Measurements from ENCODE around the gene SYTL2. TPM values are rescaled to one million over a fixed set of nuclear protein-coding genes. Genes with fewer than 3 reads are reported as not detected.
A peak's percentile ranks its signal among the peaks of the same experiment; 100 is the strongest.
"Not testable (repeated sequence)": the region's sequence is repeated elsewhere in the genome, so short reads cannot be mapped to it uniquely, and the experiment has no call there.

SYTL2 gene
- total and polyA plus RNA-seq, 4 donors: 29.2 to 57.4 (median 48.5) TPM

DNA sequence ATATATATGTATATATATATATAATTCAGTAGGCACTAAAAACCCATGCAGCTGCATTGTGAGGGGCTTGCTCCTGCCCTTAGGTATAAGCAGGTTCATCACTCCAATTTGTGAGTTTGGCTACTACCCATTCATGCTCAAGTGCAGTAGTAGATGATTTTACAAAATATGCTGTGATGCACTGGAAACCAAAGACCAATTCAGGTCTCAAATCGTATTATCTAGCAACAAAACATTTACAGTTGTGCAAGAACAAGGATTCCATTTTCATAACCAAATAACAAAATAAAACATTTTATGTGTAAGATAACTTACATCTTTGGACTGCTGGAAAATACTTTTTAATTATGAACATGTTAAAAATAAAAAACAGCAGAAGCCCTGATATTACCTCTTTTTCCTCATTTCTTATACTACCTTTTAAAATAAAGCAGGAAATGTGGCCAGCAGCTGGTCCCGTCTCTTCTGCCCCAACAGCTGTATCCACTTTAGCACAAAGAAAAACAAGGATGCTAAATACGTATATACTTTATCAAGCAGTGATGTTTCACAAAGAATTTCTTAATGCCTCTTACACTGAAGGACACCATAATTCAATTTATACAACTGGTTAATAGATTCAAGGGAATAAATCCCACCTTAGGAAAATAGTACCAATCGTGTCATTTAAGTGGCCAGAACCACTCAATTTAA lies 148.8 kb downstream of the SYTL2 start:
- WGBS, 2 donors: 2 to 3% methylated on average over 4 of the region's 4 CpGs

GRCh38 chr11:85658180-85658579 lies 152.8 kb downstream of the SYTL2 start:
- intact Hi-C loops (cut with DNase I): no loop called here
- Histone ChIP-seq H3K9me3 (ENCODE audit: control insufficient read depth, low read length) (no peaks in the 10 kb centered on the region), H3K4me1 (ENCODE audit: control insufficient read depth in 1 of 2, insufficient read depth in 2 of 2, low read length in 2 of 2) (no peaks in the 10 kb centered on the region), H3K36me3 (ENCODE audit: control insufficient read depth in 1 of 2, insufficient read depth in 2 of 2, low read length in 1 of 2) (no peaks in the 10 kb centered on the region), H3K27ac (ENCODE audit: low read depth in 1 of 2, low read length in 2 of 2) (no peak overlapping the region), H3K4me3 (ENCODE audit: low read length in 2 of 2) (no peak overlapping the region), H3K27me3 (ENCODE audit: control insufficient read depth in 1 of 2, insufficient read depth in 2 of 2, low read length in 1 of 2) (no peaks in the 10 kb centered on the region)
- no peak for DNase-seq
- WGBS, 2 donors: 13 to 24% methylated on average over 1 of the region's 1 CpG
- no peak for ATAC-seq (ENCODE audit: low FRiP score)

More for the DNA sequence above, 148.8 kb downstream of the SYTL2 start:
- H3K4me1 ChIP-seq (ENCODE audit: control insufficient read depth in 1 of 2, insufficient read depth in 2 of 2, low read length in 2 of 2): no peaks in the 10 kb centered on the region
- no peak for ATAC-seq (ENCODE audit: low FRiP score)
- no peaks in the 10 kb centered on the region for H3K9me3 ChIP-seq (ENCODE audit: control insufficient read depth, low read length)
- no peak for DNase-seq
- H3K27me3 ChIP-seq (ENCODE audit: control insufficient read depth in 1 of 2, insufficient read depth in 2 of 2, low read length in 1 of 2): no peaks in the 10 kb centered on the region
- intact Hi-C loops (cut with DNase I): no loop called here
- H3K4me3 ChIP-seq (ENCODE audit: low read length in 2 of 2): peak overlapping the region; percentile 27 to 40
- H3K27ac ChIP-seq (ENCODE audit: low read depth in 1 of 2, low read length in 2 of 2): no peak overlapping the region
- no peaks in the 10 kb centered on the region for H3K36me3 ChIP-seq (ENCODE audit: control insufficient read depth in 1 of 2, insufficient read depth in 2 of 2, low read length in 1 of 2)

DNA sequence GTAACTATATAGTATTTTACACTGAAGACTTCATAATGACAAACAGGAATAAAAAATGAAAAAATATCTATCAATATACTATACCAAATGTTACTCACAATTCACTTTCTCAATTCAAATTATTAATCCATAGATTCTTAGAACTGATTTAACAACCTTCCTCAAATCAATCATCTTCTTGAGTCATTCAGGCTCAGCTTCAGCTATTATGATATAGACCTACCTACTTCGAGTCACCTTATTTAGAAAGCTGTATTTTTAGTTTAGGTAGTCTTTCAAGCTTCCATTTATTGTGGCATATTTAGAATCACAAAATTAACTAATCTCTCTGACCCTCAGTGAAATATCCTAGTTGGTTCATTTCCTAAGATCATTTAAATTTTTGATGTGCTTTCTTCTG lies 154.2 kb downstream of the SYTL2 start:
- ATAC-seq (ENCODE audit: low FRiP score): no peak
- H3K4me3 ChIP-seq (ENCODE audit: low read length in 2 of 2): no peak overlapping the region
- H3K27ac ChIP-seq (ENCODE audit: low read depth in 1 of 2, low read length in 2 of 2): no peak overlapping the region
- intact Hi-C loops (cut with DNase I): no loop called here
- DNase-seq: no peak
- H3K4me1 ChIP-seq (ENCODE audit: control insufficient read depth in 1 of 2, insufficient read depth in 2 of 2, low read length in 2 of 2): no peaks in the 10 kb centered on the region
- H3K27me3 ChIP-seq (ENCODE audit: control insufficient read depth in 1 of 2, insufficient read depth in 2 of 2, low read length in 1 of 2): no peaks in the 10 kb centered on the region
- H3K9me3 ChIP-seq (ENCODE audit: control insufficient read depth, low read length): no peaks in the 10 kb centered on the region
- 79 to 82% methylated on average over 1 of the region's 1 CpG for WGBS, 2 donors
- no peaks in the 10 kb centered on the region for H3K36me3 ChIP-seq (ENCODE audit: control insufficient read depth in 1 of 2, insufficient read depth in 2 of 2, low read length in 1 of 2)

- ATAC-seq (ENCODE audit: low FRiP score); H3K4me1 ChIP-seq (ENCODE audit: control insufficient read depth in 1 of 2, insufficient read depth in 2 of 2, low read length in 2 of 2); H3K27ac ChIP-seq (ENCODE audit: low read depth in 1 of 2, low read length in 2 of 2); H3K36me3 ChIP-seq (ENCODE audit: control insufficient read depth in 1 of 2, insufficient read depth in 2 of 2, low read length in 1 of 2); H3K9me3 ChIP-seq (ENCODE audit: control insufficient read depth, low read length); intact Hi-C loops (cut with DNase I); H3K27me3 ChIP-seq (ENCODE audit: control insufficient read depth in 1 of 2, insufficient read depth in 2 of 2, low read length in 1 of 2); H3K4me3 ChIP-seq (ENCODE audit: low read length in 2 of 2); DNase-seq: not testable (repeated sequence)
- 92 to 95% methylated on average over 4 of the region's 4 CpGs for WGBS, 2 donors
Observed at GRCh38 chr11:85654343-85654742, 156.6 kb downstream of the SYTL2 start.

- no peak overlapping the region for H3K27ac ChIP-seq (ENCODE audit: low read depth in 1 of 2, low read length in 2 of 2)
- ATAC-seq (ENCODE audit: low FRiP score) (no peak), DNase-seq (no peak)
- WGBS, 2 donors: 56% methylated on average over 3 of the region's 3 CpGs
- no peaks in the 10 kb centered on the region for H3K27me3 ChIP-seq (ENCODE audit: control insufficient read depth in 1 of 2, insufficient read depth in 2 of 2, low read length in 1 of 2)
- intact Hi-C loops (cut with DNase I): no loop called here
- H3K36me3 ChIP-seq (ENCODE audit: control insufficient read depth in 1 of 2, insufficient read depth in 2 of 2, low read length in 1 of 2): peaks cover 0 to 2% of the 10 kb centered on the region in 2 donors
- H3K9me3 ChIP-seq (ENCODE audit: control insufficient read depth, low read length): no peaks in the 10 kb centered on the region
- H3K4me1 ChIP-seq (ENCODE audit: control insufficient read depth in 1 of 2, insufficient read depth in 2 of 2, low read length in 2 of 2): no peaks in the 10 kb centered on the region
- no peak overlapping the region for H3K4me3 ChIP-seq (ENCODE audit: low read length in 2 of 2)
Observed at GRCh38 chr11:85652786-85653447, 158.0 kb downstream of the SYTL2 start.

GRCh38 chr11:85651118-85651517 lies 159.8 kb downstream of the SYTL2 start:
- Histone ChIP-seq H3K4me1 (ENCODE audit: control insufficient read depth in 1 of 2, insufficient read depth in 2 of 2, low read length in 2 of 2) (no peaks in the 10 kb centered on the region), H3K27me3 (ENCODE audit: control insufficient read depth in 1 of 2, insufficient read depth in 2 of 2, low read length in 1 of 2) (no peaks in the 10 kb centered on the region), H3K4me3 (ENCODE audit: low read length in 2 of 2) (no peak overlapping the region), H3K9me3 (ENCODE audit: control insufficient read depth, low read length) (no peaks in the 10 kb centered on the region), H3K36me3 (ENCODE audit: control insufficient read depth in 1 of 2, insufficient read depth in 2 of 2, low read length in 1 of 2) (peaks cover 0 to 2% of the 10 kb centered on the region in 2 donors), H3K27ac (ENCODE audit: low read depth in 1 of 2, low read length in 2 of 2) (no peak overlapping the region)
- intact Hi-C loops (cut with DNase I): no loop called here
- DNase-seq: no peak
- no peak for ATAC-seq (ENCODE audit: low FRiP score)
- 85 to 87% methylated on average over 1 of the region's 1 CpG for WGBS, 2 donors

- intact Hi-C loops (cut with DNase I): loop anchor here in 1 of 2 donors (2.0 kb wide), 1 partner anchor 19 kb away; the partner anchor contains the start of gene TMEM126B
- 0% methylated on average over 33 of the region's 33 CpGs for WGBS, 2 donors
Observed at GRCh38 chr11:85647604-85648299, 163.2 kb downstream of the SYTL2 start, which contains the start of gene TMEM126A. Gene TMEM126A, plus strand, starts transcription at chr11:85647967. Its CDS starts 2,289 bp downstream, at chr11:85650256.

GRCh38 chr11:85647078-85647477 lies 163.9 kb downstream of the SYTL2 start:
- Histone ChIP-seq H3K36me3 (ENCODE audit: control insufficient read depth in 1 of 2, insufficient read depth in 2 of 2, low read length in 1 of 2) (peaks cover 0 to 2% of the 10 kb centered on the region in 2 donors), H3K27me3 (ENCODE audit: control insufficient read depth in 1 of 2, insufficient read depth in 2 of 2, low read length in 1 of 2) (no peaks in the 10 kb centered on the region), H3K4me3 (ENCODE audit: low read length in 2 of 2) (peak overlapping the region; percentile 61 to 92), H3K9me3 (ENCODE audit: control insufficient read depth, low read length) (no peaks in the 10 kb centered on the region), H3K27ac (ENCODE audit: low read depth in 1 of 2, low read length in 2 of 2) (peak overlapping the region in 1 of 2 donors; percentile 77), H3K4me1 (ENCODE audit: control insufficient read depth in 1 of 2, insufficient read depth in 2 of 2, low read length in 2 of 2) (no peaks in the 10 kb centered on the region)
- ATAC-seq (ENCODE audit: low FRiP score) (peak; percentile 9), DNase-seq (no peak)
- intact Hi-C loops (cut with DNase I): loop anchor here in 1 of 2 donors (2.0 kb wide), 1 partner anchor 18 kb away; the partner anchor contains the start of gene TMEM126B
- 22 to 24% methylated on average over 2 of the region's 2 CpGs for WGBS, 2 donors

More at GRCh38 chr11:85647604-85648299, 163.2 kb downstream of the SYTL2 start, which contains the start of gene TMEM126A:
- Histone ChIP-seq H3K4me3 (ENCODE audit: low read length in 2 of 2) (peak within 1 kb of the TSS; percentile 61 to 92), H3K27me3 (ENCODE audit: control insufficient read depth in 1 of 2, insufficient read depth in 2 of 2, low read length in 1 of 2) (no peaks in the 10 kb centered on the region), H3K4me1 (ENCODE audit: control insufficient read depth in 1 of 2, insufficient read depth in 2 of 2, low read length in 2 of 2) (no peaks in the 10 kb centered on the region), H3K36me3 (ENCODE audit: control insufficient read depth in 1 of 2, insufficient read depth in 2 of 2, low read length in 1 of 2) (peaks cover 0 to 2% of the 10 kb centered on the region in 2 donors), H3K9me3 (ENCODE audit: control insufficient read depth, low read length) (no peaks in the 10 kb centered on the region), H3K27ac (ENCODE audit: low read depth in 1 of 2, low read length in 2 of 2) (peak within 1 kb of the TSS in 1 of 2 donors; percentile 81)
- DNase-seq (peak; percentile 93 to 97), ATAC-seq (ENCODE audit: low FRiP score) (peak; percentile 98)

Data from aorta (tissue), 5 donors.